Activated naive CD4-positive, alpha-beta T cell treated with anti-CD3 and anti-CD28 coated beads for 36 hours (primary cell): ENCODE data around the gene DCAKD. TPM values are rescaled to one million over a fixed set of nuclear protein-coding genes. Genes with fewer than 3 reads are reported as not detected.

Experiments used
- CTCF ChIA-PET: fragments of 350-600 bp; sonication (Branson Sonifier 250); formaldehyde crosslinking; loops from one replicate; lab custom pipeline; 2021; ENCODE audit warnings: antibody characterized with exemption; lab: Charles Lee
- DNase-seq: peaks from one replicate; pipeline ENCODE4 v3.0.0-alpha.2; 2020
- H3K27ac Mint-ChIP-seq: one replicate; pipeline ENCODE4 v1.8.0; 2021; ENCODE audit warnings: mild to moderate bottlenecking, mixed read lengths
- H3K27me3 Mint-ChIP-seq: one replicate; pipeline ENCODE4 v1.8.0; 2021; ENCODE audit warnings: low read depth, mixed read lengths
- H3K36me3 Mint-ChIP-seq: one replicate; pipeline ENCODE4 v1.8.0; 2021; ENCODE audit warnings: low read depth, mixed read lengths
- H3K4me1 Mint-ChIP-seq: one replicate; pipeline ENCODE4 v1.8.0; 2021; ENCODE audit warnings: low read depth, mixed read lengths
- H3K4me3 Mint-ChIP-seq: one replicate; pipeline ENCODE4 v1.8.0; 2021; ENCODE audit warnings: mild to moderate bottlenecking, moderate library complexity, mixed read lengths
- H3K9me3 Mint-ChIP-seq: one replicate; pipeline ENCODE4 v1.8.0; 2021; ENCODE audit warnings: mixed read lengths
- intact Hi-C: fragments of 100-400 bp; cut with micrococcal nuclease; formaldehyde crosslinking; loops from one replicate; pipeline ENCODE4 v1.15.1; 2023
- total RNA-seq, 2 experiments: library from RNA; stranded (reverse); gene quantifications; one replicate each; pipeline ENCODE4 v1.2.3, GENCODE V29; 2021

The DCAKD gene
- total RNA-seq, 2 experiments from 2014 or later, result 38.1 to 38.9 TPM

- no peaks in the 10 kb centered on the region for H3K27me3 Mint-ChIP-seq
- CTCF ChIA-PET, result interaction anchor here (1.0 to 1.6 kb wide), 3 partner anchors 9 to 48 kb away, joined by 3 read pairs; partner anchors contain the start of gene ACBD4
- peaks cover 35% of the 10 kb centered on the region for H3K36me3 Mint-ChIP-seq
- H3K4me1 Mint-ChIP-seq, result no peaks in the 10 kb centered on the region
- H3K9me3 Mint-ChIP-seq, result no peaks in the 10 kb centered on the region
- H3K4me3 Mint-ChIP-seq, result no peak overlapping the region
- intact Hi-C loops, result no loop called here
- H3K27ac Mint-ChIP-seq, result no peak overlapping the region
- no peak for DNase-seq
Measured at GRCh38 chr17:45087504-45087975, 36.1 kb upstream of the DCAKD start.

- intact Hi-C loops, result no loop called here
- H3K36me3 Mint-ChIP-seq, result peaks cover 32% of the 10 kb centered on the region
- no peak for DNase-seq
- no peaks in the 10 kb centered on the region for H3K9me3 Mint-ChIP-seq
- H3K27me3 Mint-ChIP-seq, result no peaks in the 10 kb centered on the region
- CTCF ChIA-PET, result interaction anchor here (1.0 to 1.4 kb wide), 3 partner anchors 9 to 111 kb away, joined by 3 to 5 read pairs (median 3); no protein-coding TSS in a partner anchor
- H3K4me1 Mint-ChIP-seq, result no peaks in the 10 kb centered on the region
- H3K27ac Mint-ChIP-seq, result no peak overlapping the region
- H3K4me3 Mint-ChIP-seq, result no peak overlapping the region
Measured at GRCh38 chr17:45086865-45087503, 35.6 kb upstream of the DCAKD start.

GRCh38 chr17:45086391-45086790 is 35.0 kb upstream of the DCAKD start:
- Mint-ChIP-seq H3K36me3 (peaks cover 33% of the 10 kb centered on the region), H3K4me3 (no peak overlapping the region), H3K27me3 (no peaks in the 10 kb centered on the region), H3K27ac (no peak overlapping the region), H3K4me1 (no peaks in the 10 kb centered on the region), H3K9me3 (no peaks in the 10 kb centered on the region)
- CTCF ChIA-PET, result interaction anchor here (0.7 to 1.4 kb wide), 3 partner anchors 13 to 112 kb away, joined by 3 to 5 read pairs (median 3); partner anchors contain the start of gene ACBD4
- intact Hi-C loops, result no loop called here
- DNase-seq, result no peak

DNA sequence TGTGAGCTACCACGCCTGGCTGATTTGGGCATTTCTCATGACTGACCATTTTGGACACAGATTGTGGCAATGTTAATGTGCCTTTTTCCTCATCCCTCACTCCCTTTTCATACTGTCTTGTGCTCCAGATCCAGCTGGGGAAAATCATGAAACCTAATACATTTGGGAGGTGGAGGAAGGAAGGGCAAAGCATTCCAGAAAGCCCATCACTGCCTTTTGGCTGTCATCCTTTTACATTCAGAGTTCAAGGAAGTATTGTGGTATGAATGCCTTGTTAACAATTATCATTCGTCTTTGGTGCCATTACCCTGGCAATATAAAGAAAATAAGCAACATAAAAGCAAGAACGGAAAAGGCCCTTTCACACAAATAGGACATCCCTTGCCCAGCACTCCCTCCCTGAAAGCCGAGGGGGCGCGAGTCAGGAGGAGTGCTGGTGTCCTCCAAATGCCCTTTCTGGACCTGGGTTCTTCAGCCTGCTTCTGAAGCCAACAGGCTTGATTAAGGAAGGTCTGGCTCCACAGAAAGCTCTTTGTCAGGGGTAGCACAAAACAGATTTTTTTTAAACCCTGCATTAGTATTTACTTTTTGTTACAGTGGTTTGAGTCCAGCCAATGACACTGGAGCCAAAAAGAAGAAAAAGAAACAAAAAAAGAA is 29.7 kb upstream of the DCAKD start:
- intact Hi-C loops, result no loop called here
- DNase-seq, result no peak
- H3K4me3 Mint-ChIP-seq, result no peak overlapping the region
- CTCF ChIA-PET, result no interaction called here
- H3K27me3 Mint-ChIP-seq, result no peaks in the 10 kb centered on the region
- no peak overlapping the region for H3K27ac Mint-ChIP-seq
- peaks cover 17% of the 10 kb centered on the region for H3K36me3 Mint-ChIP-seq
- no peaks in the 10 kb centered on the region for H3K9me3 Mint-ChIP-seq
- H3K4me1 Mint-ChIP-seq, result peaks cover 10% of the 10 kb centered on the region

GRCh38 chr17:45077643-45078042 is 26.2 kb upstream of the DCAKD start:
- DNase-seq, result no peak
- Mint-ChIP-seq H3K27me3 (no peaks in the 10 kb centered on the region), H3K4me1 (peaks cover 23% of the 10 kb centered on the region), H3K36me3 (peaks cover 26% of the 10 kb centered on the region), H3K4me3 (no peak overlapping the region), H3K9me3 (no peaks in the 10 kb centered on the region), H3K27ac (no peak overlapping the region)
- intact Hi-C loops, result no loop called here
- CTCF ChIA-PET, result interaction anchor here (0.8 to 2.8 kb wide), 3 partner anchors 22 to 120 kb away, joined by 3 to 9 read pairs (median 5); partner anchors contain the start of gene ACBD4

DNA sequence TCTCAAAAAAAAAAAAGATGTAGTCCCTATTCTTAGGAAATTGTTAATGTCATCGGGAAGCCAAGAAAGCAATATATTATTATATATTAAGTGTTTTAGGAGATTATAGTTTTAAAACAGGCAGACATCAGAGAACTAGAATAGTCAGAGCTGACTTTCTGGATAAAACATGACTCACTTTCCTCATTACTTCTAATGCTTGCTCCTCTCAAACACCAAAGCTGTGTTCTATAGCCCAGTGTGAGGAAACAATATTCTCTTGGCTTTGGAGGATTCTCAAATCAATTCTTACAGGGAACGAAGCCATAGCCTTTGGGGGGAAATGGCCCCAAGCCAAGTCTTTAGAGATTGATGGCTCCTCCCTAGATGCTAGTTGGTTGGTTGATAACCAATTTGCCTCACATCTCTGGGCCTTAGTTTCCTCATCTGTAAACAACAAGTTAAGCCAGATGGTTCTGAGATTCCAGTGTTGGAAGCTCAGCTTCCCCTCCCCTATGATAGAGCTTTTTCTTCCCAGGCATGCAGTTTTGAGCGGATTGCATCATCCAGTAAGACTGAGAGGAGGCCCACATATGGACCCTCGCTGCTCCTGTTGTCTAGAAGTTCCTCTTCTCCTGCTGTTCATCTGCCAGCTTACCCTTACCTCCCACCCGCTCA is 22.1 kb upstream of the DCAKD start:
- no peak overlapping the region for H3K4me3 Mint-ChIP-seq
- intact Hi-C loops, result no loop called here
- peak overlapping the region; percentile 42 for H3K27ac Mint-ChIP-seq
- peaks cover 27% of the 10 kb centered on the region for H3K36me3 Mint-ChIP-seq
- peaks cover 30% of the 10 kb centered on the region for H3K4me1 Mint-ChIP-seq
- no peaks in the 10 kb centered on the region for H3K9me3 Mint-ChIP-seq
- H3K27me3 Mint-ChIP-seq, result no peaks in the 10 kb centered on the region
- CTCF ChIA-PET, result interaction anchor here (0.6 to 1.6 kb wide), 4 partner anchors 12 to 162 kb away, joined by 3 to 6 read pairs (median 5); partner anchors contain the start of gene NMT1
- no peak for DNase-seq

GRCh38 chr17:45070809-45071208 is 19.4 kb upstream of the DCAKD start:
- no peak for DNase-seq
- H3K36me3 Mint-ChIP-seq, result peaks cover 33% of the 10 kb centered on the region
- CTCF ChIA-PET, result no interaction called here
- intact Hi-C loops, result no loop called here
- no peaks in the 10 kb centered on the region for H3K9me3 Mint-ChIP-seq
- peaks cover 34% of the 10 kb centered on the region for H3K4me1 Mint-ChIP-seq
- H3K27ac Mint-ChIP-seq, result no peak overlapping the region
- no peak overlapping the region for H3K4me3 Mint-ChIP-seq
- no peaks in the 10 kb centered on the region for H3K27me3 Mint-ChIP-seq

GRCh38 chr17:45070001-45070400 is 18.6 kb upstream of the DCAKD start:
- Mint-ChIP-seq H3K4me3 (no peak overlapping the region), H3K9me3 (no peaks in the 10 kb centered on the region), H3K4me1 (peaks cover 32% of the 10 kb centered on the region), H3K36me3 (peaks cover 30% of the 10 kb centered on the region), H3K27me3 (no peaks in the 10 kb centered on the region), H3K27ac (no peak overlapping the region)
- intact Hi-C loops, result no loop called here
- CTCF ChIA-PET, result interaction anchor here (2.0 kb wide), 1 partner anchor 29 kb away, joined by 5 read pairs; no protein-coding TSS in a partner anchor
- no peak for DNase-seq

GRCh38 chr17:45067637-45068036 is 16.2 kb upstream of the DCAKD start:
- CTCF ChIA-PET, result interaction anchor here (1.0 to 1.6 kb wide), 3 partner anchors 31 to 68 kb away, joined by 3 to 4 read pairs (median 3); partner anchors contain the start of gene ACBD4
- no peak overlapping the region for H3K4me3 Mint-ChIP-seq
- no peak overlapping the region for H3K27ac Mint-ChIP-seq
- no peaks in the 10 kb centered on the region for H3K27me3 Mint-ChIP-seq
- no peaks in the 10 kb centered on the region for H3K9me3 Mint-ChIP-seq
- peaks cover 26% of the 10 kb centered on the region for H3K36me3 Mint-ChIP-seq
- intact Hi-C loops, result loop anchor here (10.0 kb wide), 1 partner anchor 247 kb away; the partner anchor contains the start of gene MAP3K14
- no peak for DNase-seq
- peaks cover 46% of the 10 kb centered on the region for H3K4me1 Mint-ChIP-seq

GRCh38 chr17:45063198-45063597 is 11.8 kb upstream of the DCAKD start:
- H3K9me3 Mint-ChIP-seq, result no peaks in the 10 kb centered on the region
- intact Hi-C loops, result loop anchor here (10.0 kb wide), 1 partner anchor 252 kb away; the partner anchor contains the start of gene MAP3K14

GRCh38 chr17:45061606-45062205 is 10.3 kb upstream of the DCAKD start:
- peaks cover 15% of the 10 kb centered on the region for H3K36me3 Mint-ChIP-seq
- no peak for DNase-seq
- CTCF ChIA-PET, result interaction anchor here (0.6 to 1.5 kb wide), 5 partner anchors 9 to 240 kb away, joined by 3 to 5 read pairs (median 4); partner anchors contain the start of gene DCAKD
- peaks cover 47% of the 10 kb centered on the region for H3K4me1 Mint-ChIP-seq
- peak overlapping the region; percentile 87 for H3K4me3 Mint-ChIP-seq
- no peaks in the 10 kb centered on the region for H3K27me3 Mint-ChIP-seq
- peak overlapping the region; percentile 93 for H3K27ac Mint-ChIP-seq
- intact Hi-C loops, result loop anchor here (1.0 to 10.0 kb wide), 8 partner anchors 9 to 286 kb away; partner anchors contain the start of genes C1QL1, EFTUD2, HEXIM1 and HEXIM2
- H3K9me3 Mint-ChIP-seq, result no peaks in the 10 kb centered on the region

More at GRCh38 chr17:45063198-45063597, 11.8 kb upstream of the DCAKD start:
- peaks cover 55% of the 10 kb centered on the region for H3K4me1 Mint-ChIP-seq
- CTCF ChIA-PET, result interaction anchor here (0.7 kb wide), 1 partner anchor 148 kb away, joined by 3 read pairs; no protein-coding TSS in a partner anchor
- DNase-seq, result no peak
- H3K27me3 Mint-ChIP-seq, result no peaks in the 10 kb centered on the region
- peak overlapping the region; percentile 15 for H3K4me3 Mint-ChIP-seq
- H3K27ac Mint-ChIP-seq, result peak overlapping the region; percentile 58
- peaks cover 22% of the 10 kb centered on the region for H3K36me3 Mint-ChIP-seq
